ENCODE results near the gene RASSF3.

GRCh38 chr12:64577046-64577445, 33.2 kb upstream of the RASSF3 start:
- TF ChIP-seq BHLHE40 (IDR thresholded peaks at IDR 0.05; ENCODE audit: borderline replicate concordance in 1 of 2, low read depth in 2 of 2, low read length in 1 of 2) (no peak), POLR2AphosphoS2 (IDR thresholded peaks at IDR 0.05; ENCODE audit: low read depth, low read length) (no peak), EZH2 (IDR thresholded peaks at IDR 0.05; ENCODE audit: borderline replicate concordance, control insufficient read depth, low read depth, low read length) (no peak), CEBPB (IDR thresholded peaks at IDR 0.05; ENCODE audit: borderline replicate concordance in 1 of 2, low read depth in 2 of 2, low read length in 2 of 2) (no peak), JUNB (IDR thresholded peaks at IDR 0.05) (no peak), CTCF (IDR thresholded peaks at IDR 0.05 in 2 of 3, conservative IDR thresholded peaks at IDR 0.05 in 1 of 3; ENCODE audit: control insufficient read depth in 2 of 3, extremely low read depth in 1 of 3, insufficient read depth in 1 of 3, low read depth in 3 of 3, low read length in 3 of 3) (no peak), CHD4 (IDR thresholded peaks at IDR 0.05) (no peak)
